ENCODE data around the gene HSD17B3.
"Not testable (repeated sequence)": the region's sequence is repeated elsewhere in the genome, so short reads cannot be mapped to it uniquely, and the experiment has no call there.

Gene HSD17B3

GRCh38 chr9:96302021-96302420 lies at the start of gene HSD17B3:
Gene HSD17B3 (minus strand): TSS chr9:96302176. CDS start chr9:96302104, 72 bp downstream.
- no peak for DNase-seq

GRCh38 chr9:96350866-96351265 lies 48.9 kb upstream of the HSD17B3 start:
- no peak for DNase-seq

- no peak for DNase-seq
These were observed 46.3 kb upstream of the HSD17B3 start for GRCh38 chr9:96348261-96348660.

GRCh38 chr9:96345551-96345950 lies 43.6 kb upstream of the HSD17B3 start:
- DNase-seq, result no peak

GRCh38 chr9:96344458-96345180 lies 42.6 kb upstream of the HSD17B3 start:
- no peak for DNase-seq

- no peak for DNase-seq
These were observed 41.8 kb upstream of the HSD17B3 start for GRCh38 chr9:96343515-96344360.

DNA sequence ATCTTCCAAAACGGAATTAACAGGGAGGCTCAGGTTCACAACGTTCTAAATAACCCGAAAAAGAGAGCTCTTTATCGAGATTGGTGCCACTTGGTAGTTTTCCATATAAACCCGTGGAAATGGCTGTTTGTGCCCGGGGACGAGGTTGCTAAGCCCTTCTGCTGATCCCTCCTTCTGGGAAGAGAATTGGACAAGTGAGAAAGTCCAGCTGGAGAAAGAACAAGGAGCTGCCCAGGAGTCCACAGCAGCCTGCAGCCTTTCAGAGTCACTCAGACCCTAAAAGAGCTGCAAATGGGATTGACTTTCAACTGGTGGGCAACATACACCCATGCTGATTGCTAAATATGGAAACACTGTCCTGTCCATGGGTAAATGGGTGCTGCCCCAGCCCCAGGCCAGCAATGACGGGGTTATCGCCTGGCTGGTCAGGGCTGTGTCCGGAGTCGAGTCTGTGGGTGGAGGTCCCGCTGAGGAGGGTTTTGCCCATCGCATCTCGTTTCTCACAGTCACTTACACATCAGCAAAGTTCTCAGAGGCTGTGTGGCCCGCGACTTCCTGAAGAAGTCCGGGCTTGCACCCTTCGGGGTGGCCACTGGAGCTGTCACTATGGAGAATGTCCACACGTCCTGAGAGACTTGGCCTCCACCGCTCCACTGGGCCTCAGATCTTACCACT lies 40.7 kb upstream of the HSD17B3 start:
- DNase-seq, result no peak

GRCh38 chr9:96340707-96341106 lies 38.7 kb upstream of the HSD17B3 start:
- no peak for DNase-seq

DNA sequence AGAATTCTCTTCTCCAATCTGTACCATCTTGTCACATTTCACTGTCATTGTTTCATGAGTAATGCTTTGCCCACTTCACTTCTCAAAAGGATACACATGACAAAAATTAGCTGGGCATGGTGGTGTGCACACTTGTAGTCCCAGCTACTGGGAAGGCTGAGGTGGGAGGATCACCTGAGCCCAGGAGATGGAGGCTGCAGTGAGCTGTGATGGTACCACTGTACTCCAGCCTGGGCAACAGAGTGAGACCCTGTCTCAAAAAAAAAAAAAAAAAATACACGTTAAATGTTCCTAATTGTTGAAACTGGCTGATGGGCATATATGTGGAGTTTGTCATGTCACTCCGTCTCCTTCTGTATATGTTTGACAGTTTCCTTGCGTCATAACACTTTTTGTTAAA lies 36.3 kb upstream of the HSD17B3 start:
- no peak for DNase-seq

- DNase-seq, result no peak
These were observed 32.0 kb upstream of the HSD17B3 start for GRCh38 chr9:96333958-96334357.

- DNase-seq, result no peak
These were observed 29.4 kb upstream of the HSD17B3 start for GRCh38 chr9:96331236-96331947.

- no peak for DNase-seq
These were observed 25.8 kb upstream of the HSD17B3 start for GRCh38 chr9:96327694-96328352.

DNA sequence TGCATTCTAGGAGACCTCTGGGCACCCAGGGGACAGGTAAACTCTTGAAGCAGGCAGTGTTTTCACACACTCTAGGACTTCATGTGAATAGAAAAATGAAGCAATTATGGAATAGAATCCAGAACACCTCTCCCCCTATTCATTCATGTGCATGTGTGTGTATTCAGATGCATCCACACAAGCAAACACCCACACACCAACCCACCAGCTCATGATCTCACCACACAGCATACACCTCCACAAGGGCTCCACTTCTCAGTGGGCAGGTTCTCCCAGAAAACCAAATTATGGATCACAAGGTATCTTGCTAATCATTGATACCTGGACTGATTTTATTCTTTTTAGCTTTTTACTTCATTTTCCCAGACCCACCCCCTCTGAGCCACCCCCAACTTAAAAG lies 21.2 kb upstream of the HSD17B3 start:
- DNase-seq, result no peak

DNA sequence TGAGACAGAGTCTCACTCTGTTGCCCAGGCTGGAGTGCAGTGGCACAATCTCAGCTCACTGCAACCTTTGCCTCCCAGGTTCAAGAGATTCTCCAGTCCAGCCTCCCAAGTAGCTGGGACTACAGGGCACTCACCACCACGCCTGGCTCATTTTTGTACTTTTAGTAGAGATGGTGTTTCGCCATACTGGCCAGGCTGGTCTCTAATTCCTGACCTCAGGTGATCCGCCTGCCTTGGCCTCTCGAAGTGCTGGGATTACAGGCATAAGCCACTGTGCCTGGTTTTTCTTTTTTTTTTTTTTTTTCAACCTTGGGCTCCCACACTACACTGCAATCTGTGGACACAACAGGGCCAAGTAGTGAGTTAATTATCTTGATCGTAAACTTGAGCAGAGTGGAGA lies 20.8 kb upstream of the HSD17B3 start:
- not testable (repeated sequence) for DNase-seq

DNA sequence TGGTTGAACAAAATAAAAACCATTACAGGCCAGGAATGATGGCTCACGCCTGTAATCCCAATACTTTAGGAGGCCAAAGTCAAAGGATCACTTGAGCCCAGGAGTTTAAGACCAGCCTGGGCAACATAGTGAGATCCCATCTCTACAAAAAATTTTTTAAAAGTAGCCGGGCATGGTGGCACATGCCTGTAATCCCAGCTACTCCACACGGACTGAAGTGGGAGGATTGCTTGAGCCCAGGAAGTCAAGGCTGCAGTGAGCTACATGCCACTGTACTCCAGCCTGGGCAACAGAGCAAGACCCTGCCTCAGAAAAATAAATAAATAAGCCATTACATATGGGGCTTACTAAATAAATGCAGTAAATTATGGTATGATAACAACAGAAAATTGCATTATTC lies 20.2 kb upstream of the HSD17B3 start:
- not testable (repeated sequence) for DNase-seq

DNA sequence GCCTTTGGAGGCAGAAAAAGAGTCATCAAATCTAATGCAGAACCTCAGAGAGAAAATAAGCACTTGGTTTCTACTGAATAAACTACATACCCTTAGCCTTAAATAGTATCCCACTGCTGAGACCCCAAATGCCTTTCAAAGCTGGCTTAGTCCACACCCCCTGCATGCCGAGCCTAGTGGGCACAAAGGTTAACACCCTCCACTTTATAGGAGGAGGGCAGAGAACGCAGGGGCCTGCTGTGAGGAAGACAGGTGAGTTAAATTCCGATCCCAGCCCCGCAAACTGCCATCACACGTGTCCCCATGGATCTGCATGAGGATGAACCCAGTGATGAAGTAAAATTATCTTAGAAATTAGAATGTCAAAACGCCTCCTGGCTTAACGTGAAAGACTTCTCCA lies 19.5 kb upstream of the HSD17B3 start:
- DNase-seq, result no peak

GRCh38 chr9:96320749-96321280 lies 18.8 kb upstream of the HSD17B3 start:
- no peak for DNase-seq

DNA sequence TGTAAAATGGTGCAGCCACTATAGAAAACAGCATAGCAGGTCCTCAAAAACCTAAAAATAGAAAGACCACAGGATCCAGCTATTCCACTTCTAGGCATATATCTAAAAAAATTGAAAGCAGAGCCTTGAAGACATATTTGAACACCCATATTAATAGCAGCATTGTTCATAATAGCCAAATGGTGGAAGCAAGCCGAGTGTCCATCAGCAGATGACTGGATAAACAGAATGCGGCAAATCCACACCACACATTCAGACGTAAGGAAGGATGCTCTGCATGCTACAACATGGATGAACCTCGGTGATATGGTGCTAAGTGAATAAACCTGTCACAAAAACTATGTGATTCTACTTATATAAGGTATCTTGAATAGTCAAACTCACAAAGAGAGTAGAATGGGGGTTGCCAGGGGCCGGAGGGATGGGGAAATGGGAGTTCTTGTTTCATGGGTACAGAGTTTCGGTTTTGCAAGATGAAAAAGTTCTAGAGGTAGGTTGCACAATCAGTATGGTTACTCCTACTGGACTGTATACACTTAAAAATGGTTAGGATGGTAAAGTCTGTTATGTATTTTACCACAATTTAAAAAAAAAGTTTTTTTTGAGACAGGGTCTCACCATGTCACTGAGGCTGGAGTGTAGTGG lies 17.1 kb upstream of the HSD17B3 start:
- DNase-seq, result no peak

GRCh38 chr9:96317335-96317980 lies 15.5 kb upstream of the HSD17B3 start:
- peak; percentile 64 for DNase-seq

DNA sequence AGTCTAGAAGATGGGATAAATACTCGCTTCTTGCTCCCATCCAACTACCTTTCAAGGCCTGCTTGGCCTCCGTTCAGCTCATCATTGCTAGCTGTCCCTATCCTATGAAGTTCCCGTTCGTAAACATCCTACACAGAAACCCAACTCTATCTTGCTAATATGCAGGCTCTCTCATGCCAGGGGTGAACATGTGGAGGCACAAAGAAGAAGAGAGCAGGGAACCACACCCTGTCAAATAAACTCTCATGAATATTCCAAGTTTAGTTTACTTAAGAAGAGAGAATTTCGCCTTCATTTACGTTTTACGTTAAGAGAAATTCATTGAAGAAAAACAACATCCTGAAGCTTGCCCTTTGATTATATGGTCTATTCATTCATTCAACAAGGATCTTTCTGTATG lies 7.9 kb upstream of the HSD17B3 start:
- no peak for DNase-seq

GRCh38 chr9:96306958-96307357 lies 5.0 kb upstream of the HSD17B3 start:
- DNase-seq, result not testable (repeated sequence)
